RWPE2 (cell line): ENCODE results near the gene ZNF213.
A peak's percentile ranks its signal among the peaks of the same experiment; 100 is the strongest.

Experiments used
- ATAC-seq: fragments of 200-7000 bp; cut with Tn5 transposase; 3 replicates; pipeline ENCODE4 v1.9.1; 2021; ENCODE audit warnings: low read depth
- DNase-seq: peaks from one replicate; pipeline ENCODE4 v3.0.0-alpha.2; 2020; ENCODE audit warnings: low spot score
- H3K27ac ChIP-seq: fragments of 450-650 bp; 2 replicates; pipeline ENCODE4 v1.5.1; 2017; ENCODE audit warnings: mild to moderate bottlenecking; ENCODE audit not compliant: poor library complexity, severe bottlenecking
- H3K27me3 ChIP-seq: fragments of 250-450 bp; sonication (Bioruptor Pico); 2 replicates; pipeline ENCODE4 v1.5.1; 2021; ENCODE audit warnings: mild to moderate bottlenecking, moderate library complexity; ENCODE audit not compliant: insufficient read depth, poor library complexity, severe bottlenecking
- H3K36me3 ChIP-seq: fragments of 250-450 bp; sonication (Bioruptor Pico); 2 replicates; pipeline ENCODE4 v1.5.1; 2020; ENCODE audit warnings: low read depth, mild to moderate bottlenecking, moderate library complexity
- H3K4me1 ChIP-seq: fragments of 250-450 bp; sonication (Bioruptor Pico); 2 replicates; pipeline ENCODE4 v1.5.1; 2021; ENCODE audit warnings: mild to moderate bottlenecking, moderate library complexity; ENCODE audit not compliant: insufficient read depth, poor library complexity, severe bottlenecking
- H3K4me3 ChIP-seq: fragments of 250-450 bp; sonication (Bioruptor Pico); 2 replicates; pipeline ENCODE4 v1.5.1; 2021; ENCODE audit warnings: mild to moderate bottlenecking, moderate library complexity; ENCODE audit not compliant: severe bottlenecking
- H3K9me3 ChIP-seq: fragments of 250-450 bp; sonication (Bioruptor Pico); 2 replicates; pipeline ENCODE4 v1.5.1; 2021; ENCODE audit warnings: mild to moderate bottlenecking, moderate library complexity; ENCODE audit not compliant: severe bottlenecking
- TF ChIP-seq, protein P1 (sequence below): fragments of 450-650 bp; IDR thresholded peaks from one replicate; pipeline ENCODE4 v1.5.1; 2017; ENCODE audit warnings: mild to moderate bottlenecking, moderate library complexity; ENCODE audit not compliant: poor library complexity, severe bottlenecking

The ZNF213 gene

DNA sequence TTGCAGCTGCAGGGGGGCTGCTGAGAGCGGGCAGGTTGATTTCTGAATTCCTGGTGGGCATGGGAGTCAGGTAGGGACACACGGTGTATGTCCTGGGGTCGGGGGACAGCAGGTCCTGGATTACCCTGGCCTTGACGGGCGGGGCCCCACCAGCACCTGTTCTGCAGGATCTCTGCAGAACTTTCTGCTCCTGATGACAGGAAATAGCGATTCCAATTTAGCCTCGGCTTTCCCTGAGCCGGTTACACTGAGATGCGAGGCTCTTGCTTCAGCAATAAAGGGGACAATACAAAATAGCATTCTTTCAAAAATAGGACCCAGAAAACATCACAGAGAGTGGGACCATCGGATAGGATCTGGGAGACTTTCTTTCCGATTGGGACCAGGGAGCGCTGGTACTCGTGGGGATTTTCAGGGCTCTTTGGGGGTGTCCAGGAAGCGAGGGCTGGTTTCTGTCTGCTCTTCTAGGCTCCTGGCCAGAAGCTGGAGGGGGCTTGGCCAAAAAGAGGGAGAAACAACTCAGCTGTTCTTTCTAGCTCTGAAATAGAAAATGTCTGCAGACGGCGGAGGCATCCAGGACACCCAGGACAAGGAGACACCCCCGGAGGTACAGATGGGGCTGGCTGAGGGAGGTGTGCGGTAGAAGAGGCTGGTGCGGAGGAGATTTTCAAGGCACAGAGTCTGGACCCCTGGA is 21.8 kb upstream of the ZNF213 start:
- Histone ChIP-seq H3K4me1 (peaks cover 5% of the 10 kb centered on the region), H3K27ac (peak overlapping the region; percentile 19), H3K36me3 (peaks cover 32% of the 10 kb centered on the region), H3K9me3 (no peaks in the 10 kb centered on the region), H3K4me3 (peak overlapping the region; percentile 87), H3K27me3 (no peaks in the 10 kb centered on the region)
- ATAC-seq = no peak
- no peak for DNase-seq
- TF ChIP-seq, protein P1, sequence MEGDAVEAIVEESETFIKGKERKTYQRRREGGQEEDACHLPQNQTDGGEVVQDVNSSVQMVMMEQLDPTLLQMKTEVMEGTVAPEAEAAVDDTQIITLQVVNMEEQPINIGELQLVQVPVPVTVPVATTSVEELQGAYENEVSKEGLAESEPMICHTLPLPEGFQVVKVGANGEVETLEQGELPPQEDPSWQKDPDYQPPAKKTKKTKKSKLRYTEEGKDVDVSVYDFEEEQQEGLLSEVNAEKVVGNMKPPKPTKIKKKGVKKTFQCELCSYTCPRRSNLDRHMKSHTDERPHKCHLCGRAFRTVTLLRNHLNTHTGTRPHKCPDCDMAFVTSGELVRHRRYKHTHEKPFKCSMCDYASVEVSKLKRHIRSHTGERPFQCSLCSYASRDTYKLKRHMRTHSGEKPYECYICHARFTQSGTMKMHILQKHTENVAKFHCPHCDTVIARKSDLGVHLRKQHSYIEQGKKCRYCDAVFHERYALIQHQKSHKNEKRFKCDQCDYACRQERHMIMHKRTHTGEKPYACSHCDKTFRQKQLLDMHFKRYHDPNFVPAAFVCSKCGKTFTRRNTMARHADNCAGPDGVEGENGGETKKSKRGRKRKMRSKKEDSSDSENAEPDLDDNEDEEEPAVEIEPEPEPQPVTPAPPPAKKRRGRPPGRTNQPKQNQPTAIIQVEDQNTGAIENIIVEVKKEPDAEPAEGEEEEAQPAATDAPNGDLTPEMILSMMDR = no peak

GRCh38 chr16:3113765-3114479 is 20.9 kb upstream of the ZNF213 start:
- peak overlapping the region; percentile 87 for H3K4me3 ChIP-seq
- no peak overlapping the region for H3K27ac ChIP-seq
- no peaks in the 10 kb centered on the region for H3K27me3 ChIP-seq
- H3K4me1 ChIP-seq = peaks cover 5% of the 10 kb centered on the region
- no peak for ATAC-seq
- TF ChIP-seq, protein P1 = no peak
- peaks cover 32% of the 10 kb centered on the region for H3K36me3 ChIP-seq
- H3K9me3 ChIP-seq = no peaks in the 10 kb centered on the region
- no peak for DNase-seq

DNA sequence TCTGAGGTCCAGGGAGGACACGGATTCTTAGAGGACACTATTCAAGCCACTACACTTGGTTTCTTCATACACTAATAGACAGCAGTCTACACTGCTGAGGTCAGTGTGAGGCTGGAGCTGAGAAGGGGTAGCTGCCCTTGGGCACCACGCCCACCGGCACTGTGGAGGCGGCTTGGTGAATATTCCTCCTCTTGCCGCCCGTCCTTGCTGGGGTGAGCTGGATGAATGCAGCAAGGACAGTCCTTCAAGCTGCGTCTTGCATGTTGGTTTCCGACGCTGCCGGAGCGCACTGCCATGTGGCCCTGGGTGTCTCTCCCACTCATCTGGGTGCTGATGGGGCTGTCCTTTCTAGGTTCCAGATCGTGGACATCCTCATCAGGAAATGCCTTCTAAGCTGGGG is 19.8 kb upstream of the ZNF213 start:
- Histone ChIP-seq H3K27ac (no peak overlapping the region), H3K36me3 (peaks cover 32% of the 10 kb centered on the region), H3K4me3 (no peak overlapping the region), H3K9me3 (no peaks in the 10 kb centered on the region), H3K27me3 (no peaks in the 10 kb centered on the region), H3K4me1 (peaks cover 5% of the 10 kb centered on the region)
- ATAC-seq (no peak), DNase-seq (no peak)
- TF ChIP-seq, protein P1 = no peak

GRCh38 chr16:3115561-3115960 is 19.3 kb upstream of the ZNF213 start:
- no peak overlapping the region for H3K27ac ChIP-seq
- no peaks in the 10 kb centered on the region for H3K27me3 ChIP-seq
- no peaks in the 10 kb centered on the region for H3K9me3 ChIP-seq
- H3K4me1 ChIP-seq = peaks cover 5% of the 10 kb centered on the region
- no peak for DNase-seq
- H3K36me3 ChIP-seq = peaks cover 32% of the 10 kb centered on the region
- ATAC-seq = no peak
- H3K4me3 ChIP-seq = no peak overlapping the region
- TF ChIP-seq, protein P1 = no peak

DNA sequence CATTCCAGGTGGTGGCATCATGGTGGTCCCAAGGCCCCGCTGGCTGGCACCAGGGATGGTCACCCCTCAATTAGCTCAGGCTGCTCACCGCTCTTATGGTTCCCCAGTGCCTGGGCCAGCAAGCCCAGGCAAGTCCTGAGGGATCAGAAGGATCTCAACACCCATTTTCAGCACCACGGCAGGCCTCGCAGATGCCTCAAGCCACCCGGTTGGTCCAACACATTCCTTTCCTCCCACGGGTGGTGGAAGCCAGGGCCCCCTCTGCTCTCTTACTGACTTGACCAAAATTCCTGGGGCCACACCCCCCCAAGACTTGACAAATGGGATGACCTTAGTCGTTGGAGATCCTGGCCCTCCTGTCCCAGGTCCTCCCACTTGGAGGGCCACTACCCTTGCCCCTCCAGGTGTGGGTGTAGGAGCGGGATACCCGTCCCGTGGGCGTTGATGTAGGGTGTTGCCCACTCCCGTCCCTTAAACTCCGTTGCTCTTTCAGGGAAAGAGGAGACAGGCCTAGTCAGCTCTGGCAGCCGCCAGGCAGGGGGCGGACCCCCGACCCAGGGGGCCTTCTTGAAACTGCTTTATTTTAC is 16.5 kb upstream of the ZNF213 start:
- no peak for DNase-seq
- Histone ChIP-seq H3K27ac (no peak overlapping the region), H3K9me3 (no peaks in the 10 kb centered on the region), H3K36me3 (peaks cover 32% of the 10 kb centered on the region), H3K4me1 (no peaks in the 10 kb centered on the region), H3K27me3 (no peaks in the 10 kb centered on the region), H3K4me3 (no peak overlapping the region)
- no peak for ATAC-seq
- TF ChIP-seq, protein P1 = no peak
